ENCODE measurements around the gene PCGF5. TPM values are rescaled to one million over a fixed set of nuclear protein-coding genes. Genes with fewer than 3 reads are reported as not detected.

Gene PCGF5
- total and polyA plus RNA-seq, 10 of the 15 experiments (the other 5 are each of a cell fraction or from before 2014, with no cell fraction given): 33.2 to 79.7 (median 50.7) TPM

GRCh38 chr10:91191584-91191919 lies 28.9 kb upstream of the PCGF5 start:
- H3K27me3 ChIP-seq (replicated peaks in 1 of 2; ENCODE audit: control insufficient read depth in 2 of 2, insufficient read depth in 2 of 2, low read length in 1 of 2): no peaks in the 10 kb centered on the region
- DNase-seq (ENCODE audit: low read depth, low spot score) (no peak), FAIRE-seq (no peak), ATAC-seq (no peak; the same call in 2 of the 3 replicates)
- no peaks in the 10 kb centered on the region for H3K36me3 ChIP-seq (ENCODE audit: control insufficient read depth in 2 of 2, insufficient read depth in 2 of 2, low read length in 1 of 2)
- intact Hi-C loops (cut with micrococcal nuclease; ENCODE audit: unreplicated experiment): no loop called here
- ChIA-PET POLR2A (interaction anchor here (1.4 kb wide), 1 partner anchor 9 kb away, joined by 7 read pairs; no protein-coding TSS in a partner anchor), RAD21 (ENCODE audit: unreplicated experiment) (interaction anchor here (1.1 to 3.0 kb wide), 2 partner anchors 9 to 59 kb away, joined by 6 to 12 read pairs; no protein-coding TSS in a partner anchor), CTCF (interaction anchor here (0.6 to 1.5 kb wide), 5 partner anchors 9 to 59 kb away, joined by 3 to 7 read pairs (median 3); partner anchors contain the start of gene PCGF5), SMC1A (ENCODE audit: uncharacterized antibody, unreplicated experiment) (interaction anchor here (0.7 to 2.0 kb wide), 6 partner anchors 10 to 280 kb away, joined by 3 to 15 read pairs (median 4); no protein-coding TSS in a partner anchor)
- no peak overlapping the region for H3K9ac ChIP-seq (ENCODE audit: control insufficient read depth, insufficient read depth, low read length)
- no TSS peak for BruUV-seq (replicated peaks)
- H2AFZ ChIP-seq (ENCODE audit: control insufficient read depth, low read depth, low read length): no peak overlapping the region
- H3K4me1 ChIP-seq (ENCODE audit: control insufficient read depth, insufficient read depth, low read length): peaks cover 21% of the 10 kb centered on the region; the same call in 1 of the 2 replicates
- in situ Hi-C loops (cut with MboI): no loop called here
- no peaks in the 10 kb centered on the region for H4K20me1 ChIP-seq (ENCODE audit: control insufficient read depth, insufficient read depth)
- H3K79me2 ChIP-seq (ENCODE audit: control insufficient read depth, insufficient read depth, low read length): peaks cover 28% of the 10 kb centered on the region
- H3K9me3 ChIP-seq (replicated peaks; ENCODE audit: control insufficient read depth, insufficient read depth, low read length): no peaks in the 10 kb centered on the region; the same call in 2 of the 3 replicates
- peak overlapping the region; percentile 43 for H3K27ac ChIP-seq (ENCODE audit: control insufficient read depth, insufficient read depth)
- no peak overlapping the region for H3K4me3 ChIP-seq
- H3K4me2 ChIP-seq (ENCODE audit: control insufficient read depth, insufficient read depth): peak overlapping the region; percentile 76
- TF ChIP-seq HDAC6 (IDR thresholded peaks at IDR 0.05; ENCODE audit: unreplicated experiment): no peak
- TF ChIP-seq SREBF2 (IDR thresholded peaks at IDR 0.05; ENCODE audit: low read length): no peak
- TF ChIP-seq MTA3 (IDR thresholded peaks at IDR 0.05; ENCODE audit: borderline replicate concordance, low read length): no peak
- TF ChIP-seq POLR2AphosphoS2 (IDR thresholded peaks at IDR 0.05; ENCODE audit: low read depth, low read length): no peak
- TF ChIP-seq ZBED1 (IDR thresholded peaks at IDR 0.05; ENCODE audit: borderline replicate concordance): no peak
- no peak for TF ChIP-seq ZNF274 (IDR thresholded peaks at IDR 0.05; ENCODE audit: insufficient read depth, insufficient read length)
- TF ChIP-seq YBX1 (IDR thresholded peaks at IDR 0.05): no peak
- no peak for TF ChIP-seq ZNF384 (IDR thresholded peaks at IDR 0.05; ENCODE audit: borderline replicate concordance, low read depth, low read length)
- TF ChIP-seq RB1 (IDR thresholded peaks at IDR 0.05; ENCODE audit: borderline replicate concordance): no peak
- no peak for TF ChIP-seq E4F1 (IDR thresholded peaks at IDR 0.05; ENCODE audit: borderline replicate concordance, partially characterized antibody)
- no peak for TF ChIP-seq ZBTB11 (CRISPR knock-in tag; IDR thresholded peaks at IDR 0.05)
- no peak for TF ChIP-seq WRNIP1 (IDR thresholded peaks at IDR 0.05; ENCODE audit: borderline replicate concordance, low read depth, low read length)
- TF ChIP-seq CUX1 (IDR thresholded peaks at IDR 0.05; ENCODE audit: insufficient replicate concordance, low read depth, low read length): no peak
- no peak for TF ChIP-seq MEF2B (IDR thresholded peaks at IDR 0.05; ENCODE audit: partially characterized antibody, poor library complexity, severe bottlenecking)

Data from GM12878 (cell line).